Peyer's patch (tissue), 4 donors: ENCODE data around the gene PIEZO1.

Source experiments
- POLR2A ChIP-seq, 2 donors: fragments of 450-650 bp; IDR thresholded peaks; one replicate each; pipeline ENCODE4 v1.5.1; 2017; ENCODE audit warnings: antibody characterized with exemption in 2 of 2, mild to moderate bottlenecking in 2 of 2, moderate library complexity in 2 of 2
- TF ChIP-seq, protein P1 (sequence below), 6 experiments: fragments of 450-650 bp in 4 of 6; fragments of 200-600 bp in 2 of 6; sonication (generic) in 1 of 6; IDR thresholded peaks; one replicate each; pipeline ENCODE4 v1.5.1; 2017 to 2019; ENCODE audit warnings: antibody characterized with exemption in 6 of 6, mild to moderate bottlenecking in 3 of 6, moderate library complexity in 1 of 6

DNA sequence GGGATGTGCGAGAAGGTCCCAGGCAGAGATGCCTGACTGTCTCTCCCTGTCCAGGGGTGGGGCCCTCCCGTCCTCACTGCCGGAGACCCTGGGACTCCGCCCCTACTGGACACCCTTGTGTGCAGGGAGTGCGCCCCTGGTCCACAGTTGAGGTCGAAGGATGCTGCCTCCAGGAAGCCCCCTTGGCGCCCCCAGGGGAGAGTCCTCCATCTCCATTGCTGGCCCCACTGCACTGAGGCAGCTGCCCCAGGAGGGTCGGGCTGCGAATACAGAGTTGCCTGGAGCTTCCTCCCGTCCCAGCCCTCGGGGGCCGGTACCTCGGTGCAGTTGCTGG, 52.1 kb downstream of the PIEZO1 start:
- TF ChIP-seq POLR2A (IDR thresholded peaks at IDR 0.05), result no peak
- TF ChIP-seq, protein P1, sequence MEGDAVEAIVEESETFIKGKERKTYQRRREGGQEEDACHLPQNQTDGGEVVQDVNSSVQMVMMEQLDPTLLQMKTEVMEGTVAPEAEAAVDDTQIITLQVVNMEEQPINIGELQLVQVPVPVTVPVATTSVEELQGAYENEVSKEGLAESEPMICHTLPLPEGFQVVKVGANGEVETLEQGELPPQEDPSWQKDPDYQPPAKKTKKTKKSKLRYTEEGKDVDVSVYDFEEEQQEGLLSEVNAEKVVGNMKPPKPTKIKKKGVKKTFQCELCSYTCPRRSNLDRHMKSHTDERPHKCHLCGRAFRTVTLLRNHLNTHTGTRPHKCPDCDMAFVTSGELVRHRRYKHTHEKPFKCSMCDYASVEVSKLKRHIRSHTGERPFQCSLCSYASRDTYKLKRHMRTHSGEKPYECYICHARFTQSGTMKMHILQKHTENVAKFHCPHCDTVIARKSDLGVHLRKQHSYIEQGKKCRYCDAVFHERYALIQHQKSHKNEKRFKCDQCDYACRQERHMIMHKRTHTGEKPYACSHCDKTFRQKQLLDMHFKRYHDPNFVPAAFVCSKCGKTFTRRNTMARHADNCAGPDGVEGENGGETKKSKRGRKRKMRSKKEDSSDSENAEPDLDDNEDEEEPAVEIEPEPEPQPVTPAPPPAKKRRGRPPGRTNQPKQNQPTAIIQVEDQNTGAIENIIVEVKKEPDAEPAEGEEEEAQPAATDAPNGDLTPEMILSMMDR (IDR thresholded peaks at IDR 0.05), result no peak
